GM18907 (cell line): Measurements from ENCODE around the gene SCN10A.

Experiments used
- ATAC-seq: cut with Tn5 transposase; IDR thresholded peaks from one replicate; pipeline ENCODE4 v1.9.1; 2021; ENCODE audit warnings: mild to moderate bottlenecking, moderate library complexity; ENCODE audit not compliant: unreplicated experiment

SCN10A gene

DNA sequence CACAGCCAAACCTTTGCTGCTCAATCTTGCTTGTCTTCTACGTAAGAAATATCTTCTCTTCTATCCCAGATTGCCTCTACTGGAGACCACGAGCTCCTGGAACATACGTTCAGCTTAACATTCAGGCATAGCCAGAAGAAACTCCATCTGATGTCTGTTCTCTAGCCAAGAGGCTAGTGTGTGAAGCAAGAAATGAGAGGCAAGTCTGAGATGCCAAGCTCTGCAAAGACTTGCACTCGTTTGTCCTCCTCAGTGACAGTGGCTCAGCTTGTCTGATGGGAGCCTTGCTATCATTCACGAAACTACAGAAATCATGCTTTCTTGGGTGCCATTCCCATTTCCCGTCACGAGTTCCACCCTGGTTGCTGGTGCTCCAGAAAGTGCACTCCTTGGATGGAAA is at the start of gene SCN10A:
Gene SCN10A, minus strand, starts transcription at position 192 of the 400 bp plus-strand sequence. CDS start 22,207 bp downstream, outside the sequence.
- ATAC-seq, result no peak

DNA sequence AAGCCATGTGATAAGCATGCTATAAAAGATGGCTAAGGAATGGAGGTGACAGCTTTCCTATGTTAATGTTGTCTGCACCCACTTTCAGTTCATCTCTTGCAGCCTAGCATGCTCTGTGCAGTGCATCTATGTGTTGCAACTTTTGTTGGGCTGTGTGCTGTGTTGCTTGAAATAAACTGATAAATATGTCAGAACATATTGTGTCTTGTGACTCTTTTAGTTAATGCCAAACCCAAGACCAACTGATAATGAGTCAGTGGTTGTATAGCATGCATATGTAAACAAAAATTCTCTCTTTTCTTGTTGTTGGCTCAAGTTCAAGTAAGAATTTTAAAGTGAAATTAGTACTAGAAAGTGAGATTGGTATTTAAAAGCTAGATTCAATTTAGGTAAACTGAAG is 37.0 kb upstream of the SCN10A start:
- no peak for ATAC-seq

DNA sequence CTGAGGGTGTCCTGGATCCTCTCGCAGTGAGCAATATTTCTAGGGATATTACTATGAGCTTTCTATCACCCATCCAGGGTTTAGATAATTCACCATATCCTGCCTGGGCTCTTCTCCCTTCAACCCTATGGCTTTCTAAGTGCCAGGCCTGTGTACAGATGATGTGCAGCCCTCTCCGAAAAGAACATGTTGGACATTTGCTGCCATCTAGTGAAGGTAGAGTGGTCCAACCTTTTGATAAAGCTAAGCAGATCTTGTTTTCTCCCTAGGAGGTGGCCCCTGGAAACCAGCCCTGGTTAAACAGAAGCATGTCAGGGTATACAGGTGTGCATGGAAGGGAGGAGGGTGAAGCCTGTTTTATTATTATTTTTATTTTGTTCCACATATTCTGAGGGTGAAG is 27.9 kb upstream of the SCN10A start:
- ATAC-seq, result no peak

DNA sequence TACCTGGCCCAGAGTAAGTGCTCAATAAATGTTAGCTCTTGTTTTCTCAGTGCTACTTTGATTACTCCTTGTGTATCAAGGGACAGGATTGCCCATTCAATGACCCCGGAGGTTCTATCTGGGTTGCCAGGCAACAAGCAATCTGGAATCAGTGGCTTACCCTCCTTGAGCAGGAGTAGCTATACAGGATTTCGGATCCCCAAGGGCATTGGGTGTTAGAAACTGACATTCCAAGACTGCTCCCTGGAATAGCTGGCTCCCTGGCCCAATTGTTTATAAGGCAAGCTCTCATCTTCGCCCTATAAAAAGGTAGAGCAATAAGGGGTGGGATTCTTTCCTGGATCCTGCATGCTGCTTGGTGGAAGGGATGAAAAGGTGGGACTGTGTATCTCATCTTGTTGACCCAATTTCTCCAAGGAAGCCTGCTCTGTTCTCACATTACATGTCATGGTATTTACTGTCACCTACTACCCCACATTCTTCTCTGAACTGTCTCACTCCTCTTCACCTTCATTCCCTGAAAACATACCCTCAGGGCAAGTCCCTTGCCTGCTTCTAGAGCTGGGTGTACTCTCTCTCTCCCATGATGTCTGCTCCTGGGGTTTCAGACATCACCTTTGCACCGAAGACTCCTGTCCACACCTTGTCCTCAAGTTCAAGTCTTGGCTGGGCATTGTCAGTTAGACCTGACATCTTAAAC is 26.4 kb upstream of the SCN10A start:
- no peak for ATAC-seq

DNA sequence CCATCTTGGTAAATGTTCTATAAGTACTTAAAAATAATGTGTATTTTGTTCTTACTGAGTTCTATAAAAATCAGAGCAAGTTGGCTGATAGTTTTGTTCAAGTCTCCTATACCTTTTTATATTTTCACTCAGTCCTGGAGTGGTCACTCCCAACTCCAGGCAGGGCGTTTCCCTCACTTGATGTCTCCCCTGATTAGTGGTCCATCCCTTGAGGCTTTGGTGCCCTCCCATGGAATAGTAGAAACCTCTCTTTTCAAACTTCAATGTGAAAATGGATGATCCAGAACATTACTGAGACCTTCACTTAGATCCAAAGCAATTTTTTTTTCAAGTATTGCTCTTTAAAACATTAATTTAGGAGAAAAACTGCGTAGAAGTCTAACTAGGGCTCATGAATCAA is 25.0 kb upstream of the SCN10A start:
- ATAC-seq, result no peak

DNA sequence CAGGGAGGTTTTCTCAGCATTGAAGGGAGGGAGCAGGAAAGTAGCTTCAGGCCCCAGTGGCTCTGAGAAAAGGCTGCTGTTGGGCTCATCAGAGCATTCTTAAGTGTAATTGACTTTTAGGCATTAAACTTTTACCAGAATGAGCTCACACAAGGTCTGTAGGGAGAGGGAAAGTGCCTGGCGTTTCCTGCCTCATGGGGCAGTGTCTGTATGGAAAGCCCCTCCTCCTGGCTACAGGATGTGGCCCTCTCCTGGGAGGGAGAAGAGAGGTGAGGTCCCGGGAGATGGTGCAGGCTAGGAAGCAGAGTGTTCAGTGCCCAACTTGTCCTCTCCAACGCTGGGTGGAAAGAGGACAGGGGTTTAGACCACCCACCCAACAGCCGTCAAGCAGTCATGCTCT is 21.3 kb upstream of the SCN10A start:
- ATAC-seq, result no peak

DNA sequence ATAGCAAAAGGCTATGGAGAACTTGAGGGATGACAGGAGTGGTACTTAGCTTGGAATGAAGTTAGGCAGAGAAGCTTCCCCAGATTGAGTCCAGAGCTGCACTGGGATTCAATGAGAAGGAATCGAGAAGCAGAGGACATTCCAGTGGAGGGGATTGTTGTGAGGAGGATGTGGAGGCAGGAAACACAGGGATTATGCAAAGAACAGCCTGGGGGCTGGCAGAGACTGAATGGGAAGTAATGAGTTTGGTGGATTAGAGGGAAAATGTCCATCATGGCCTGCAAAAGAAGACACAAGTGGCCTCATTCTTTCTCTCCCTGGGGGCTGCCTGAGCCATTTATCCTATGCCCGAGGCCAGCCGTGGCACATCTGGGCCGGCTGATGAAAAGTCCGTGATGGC is 20.5 kb upstream of the SCN10A start:
- ATAC-seq, result no peak

DNA sequence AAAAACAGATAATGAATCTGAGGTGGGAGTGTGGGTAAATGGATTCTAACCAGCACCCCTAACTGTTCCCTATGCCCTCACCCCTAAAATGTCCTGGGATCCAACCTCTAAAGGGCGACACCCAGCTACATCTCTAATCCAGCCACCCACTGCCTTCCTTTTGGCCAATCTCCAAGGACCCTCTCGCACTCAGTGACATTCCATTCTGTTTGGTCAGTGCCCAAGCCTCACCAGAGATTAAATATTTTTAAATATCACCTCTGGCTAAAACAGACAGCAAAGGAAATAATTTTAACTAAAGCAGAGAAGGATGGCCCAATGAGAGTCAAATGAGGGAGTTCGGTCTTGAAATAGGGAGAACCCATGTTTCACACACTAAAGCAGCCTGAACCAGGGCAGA is 19.9 kb upstream of the SCN10A start:
- no peak for ATAC-seq

DNA sequence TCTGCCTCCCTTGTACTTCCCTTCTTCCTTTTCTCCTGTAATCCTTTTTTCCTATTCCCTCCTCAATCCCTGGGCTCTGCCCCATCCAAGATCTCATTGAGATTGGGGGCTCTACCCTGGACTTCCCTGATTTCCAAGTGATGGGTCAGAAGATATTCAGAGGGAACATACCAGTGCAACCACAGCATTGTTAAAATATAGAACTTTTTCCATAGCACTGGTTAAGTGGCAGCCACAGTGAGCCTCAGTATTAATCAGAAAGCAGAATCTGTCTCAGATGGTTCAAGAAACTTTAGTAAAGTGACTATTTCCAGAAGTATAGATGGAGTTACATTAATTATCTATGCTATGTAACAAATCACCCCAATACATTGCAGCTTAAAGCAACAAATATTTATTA is 18.7 kb upstream of the SCN10A start:
- no peak for ATAC-seq

DNA sequence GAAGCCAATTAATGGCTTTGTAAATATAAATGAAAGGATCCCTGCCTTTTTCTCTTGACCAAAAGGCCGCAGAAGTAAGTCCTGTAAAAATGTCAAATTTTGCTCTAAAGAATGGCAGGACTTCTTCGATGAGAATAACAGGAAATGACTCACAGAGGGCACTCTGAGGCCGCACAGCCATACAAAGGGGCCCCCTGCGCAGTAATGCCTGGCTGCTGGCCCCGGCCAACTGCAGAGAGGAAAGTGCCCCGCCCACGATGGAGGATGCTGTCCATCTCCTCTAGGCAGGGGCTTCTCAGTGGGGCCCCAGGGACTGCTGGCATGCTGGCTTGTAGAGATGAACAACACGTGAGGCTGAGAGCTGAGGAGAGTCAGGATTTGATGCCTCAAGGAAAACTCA is 18.1 kb upstream of the SCN10A start:
- ATAC-seq, result no peak

DNA sequence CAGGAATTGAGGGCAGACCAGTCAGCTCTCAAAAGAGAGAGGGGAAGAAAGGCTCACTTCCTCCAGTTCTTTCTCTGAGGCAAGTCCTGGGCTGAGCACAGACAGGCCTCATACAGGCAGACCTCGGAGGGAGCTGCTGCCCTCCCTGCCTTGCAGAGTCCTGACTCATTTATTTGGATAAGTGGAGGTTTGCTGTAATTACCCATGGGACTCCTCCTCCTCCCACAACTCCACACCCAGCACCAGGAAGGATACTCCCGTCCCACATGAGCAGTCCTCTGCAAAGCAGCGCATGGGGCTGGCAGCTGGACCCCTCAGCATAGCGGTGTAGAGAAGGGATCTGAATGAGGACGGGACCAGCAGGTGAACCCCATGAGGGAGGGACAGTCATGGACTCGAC is 13.4 kb upstream of the SCN10A start:
- no peak for ATAC-seq

DNA sequence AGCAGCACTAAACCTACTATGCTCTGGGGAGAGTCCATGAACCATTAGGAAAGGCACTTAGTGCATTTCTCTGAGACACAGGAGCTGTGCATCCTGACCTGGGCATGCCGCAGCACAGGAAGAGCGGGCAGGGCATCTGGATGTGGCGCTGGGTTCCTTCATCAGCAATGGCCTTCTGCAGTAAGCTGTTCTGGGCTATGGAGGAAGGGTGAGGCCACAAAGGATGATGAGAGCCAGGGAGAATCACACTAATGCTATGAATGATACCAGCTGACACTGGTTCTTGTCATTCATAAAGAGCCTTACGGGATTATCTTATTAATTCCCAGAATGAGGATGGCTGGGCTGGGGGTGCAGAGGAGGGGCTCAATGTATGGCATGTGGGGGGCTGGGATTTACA is 12.7 kb upstream of the SCN10A start:
- no peak for ATAC-seq

DNA sequence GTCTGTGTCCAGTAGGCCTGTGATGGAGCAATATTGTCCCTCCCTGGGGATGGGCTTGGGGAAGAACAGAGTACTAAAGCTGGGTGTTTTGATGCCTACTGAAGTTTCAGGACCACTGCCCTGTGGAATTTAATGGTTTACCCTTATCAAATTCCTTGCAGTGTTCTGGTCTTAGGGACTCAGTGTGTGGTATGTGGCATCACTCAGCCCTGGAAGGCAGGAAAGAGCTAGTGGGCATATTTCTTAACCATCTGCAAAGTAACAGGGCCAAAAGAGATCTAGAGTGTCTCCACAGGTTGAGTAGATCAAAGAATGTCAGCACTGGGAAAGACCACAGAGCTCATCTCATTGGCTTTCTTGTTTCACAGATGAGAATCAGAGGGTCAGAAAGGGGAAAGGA is 11.8 kb upstream of the SCN10A start:
- ATAC-seq, result no peak

DNA sequence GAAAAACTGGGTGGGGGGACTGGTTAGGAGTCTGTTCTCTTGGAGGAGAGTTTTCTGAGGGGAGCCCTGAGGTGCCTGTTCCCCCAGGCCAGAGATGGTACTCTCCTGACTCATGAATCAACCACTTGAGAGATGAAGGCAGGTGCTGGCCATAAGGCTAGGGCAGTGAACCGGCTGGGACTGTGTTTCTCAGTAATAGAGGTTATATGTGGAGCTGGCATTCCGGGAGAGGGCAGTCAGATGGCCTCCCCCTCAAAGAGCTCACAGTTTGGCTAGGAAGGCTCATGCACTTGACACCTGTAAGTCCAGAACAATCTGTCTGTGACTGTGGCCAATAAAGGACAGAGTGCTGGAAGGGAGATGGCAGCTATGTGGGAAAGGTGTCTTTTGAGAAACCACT is 10.0 kb upstream of the SCN10A start:
- ATAC-seq, result no peak

DNA sequence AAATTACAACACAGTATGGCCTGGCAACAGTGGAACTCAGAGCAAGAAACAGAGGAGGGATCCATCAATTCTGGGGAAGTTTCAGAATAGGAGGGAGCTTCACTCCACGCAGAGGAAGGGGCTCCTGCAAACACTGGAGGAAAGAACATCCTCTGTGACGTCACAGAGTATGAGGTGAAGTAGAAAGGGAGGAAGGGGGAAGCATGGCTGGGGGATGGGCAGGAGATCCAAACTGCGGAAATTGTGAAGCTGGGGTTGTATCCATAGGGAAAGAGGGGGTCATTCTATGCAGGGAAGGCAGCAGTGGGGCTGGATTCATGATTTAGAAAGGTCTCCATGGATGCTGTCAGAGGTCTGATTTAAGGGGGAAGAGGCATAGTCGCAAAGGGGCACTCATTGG is 8.3 kb upstream of the SCN10A start:
- no peak for ATAC-seq

DNA sequence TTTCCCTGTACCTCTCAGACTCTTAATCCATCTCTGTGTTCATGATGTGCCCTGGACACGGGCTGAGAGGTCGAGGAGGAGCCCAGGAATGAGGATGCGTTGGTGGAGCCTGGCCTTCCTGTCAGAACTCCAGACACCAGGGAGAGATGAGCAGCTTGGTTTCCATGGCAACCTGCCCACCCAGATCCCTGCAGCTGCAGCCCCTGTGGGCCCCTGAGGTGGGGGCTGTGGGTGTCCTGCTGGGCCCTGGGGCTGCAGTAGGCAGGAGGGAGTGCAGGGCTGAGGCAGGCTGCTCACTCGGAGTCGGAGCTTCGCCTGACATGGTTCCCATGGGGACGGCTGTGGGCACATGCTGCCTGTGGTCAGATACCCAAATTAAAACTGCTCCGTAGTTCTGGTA is 7.7 kb upstream of the SCN10A start:
- no peak for ATAC-seq

DNA sequence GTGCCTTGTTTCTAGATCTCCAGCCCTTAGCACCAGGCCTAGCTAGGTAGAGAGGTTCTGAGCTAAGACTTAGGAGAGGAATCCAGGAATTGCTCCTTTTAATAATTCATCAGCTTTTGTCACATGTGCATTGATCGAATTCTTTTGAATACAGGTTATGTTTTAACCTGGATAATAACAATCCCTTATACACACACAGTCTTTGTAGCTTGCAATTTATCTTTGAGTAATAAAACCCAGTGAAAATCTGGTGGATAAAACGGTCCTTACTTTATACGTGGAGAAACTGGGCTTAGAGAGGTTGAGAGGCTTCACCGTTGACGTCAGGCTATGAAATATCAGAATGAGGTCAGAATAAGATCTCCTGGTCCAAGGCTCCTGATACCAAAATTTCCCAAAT is 7.2 kb upstream of the SCN10A start:
- no peak for ATAC-seq

DNA sequence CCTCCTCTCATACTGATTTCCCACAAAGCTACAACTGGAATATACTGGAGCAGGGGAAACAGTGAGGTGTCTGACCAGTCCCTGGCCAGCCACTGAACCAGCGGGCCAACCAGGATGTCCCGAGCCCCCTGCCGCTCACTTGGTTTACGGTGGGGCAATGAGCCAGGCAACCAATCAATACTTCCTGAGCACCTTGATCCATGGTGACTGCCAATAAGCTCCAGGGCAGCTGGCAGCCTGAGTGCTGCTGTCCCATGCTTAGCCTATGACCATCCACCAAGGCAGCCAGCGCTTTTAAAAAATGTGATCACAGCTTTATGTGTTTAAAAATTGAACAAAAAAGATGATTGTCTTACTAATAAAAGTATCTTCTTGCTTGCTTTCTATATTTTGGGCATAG is 4.2 kb downstream of the SCN10A start:
- no peak for ATAC-seq

DNA sequence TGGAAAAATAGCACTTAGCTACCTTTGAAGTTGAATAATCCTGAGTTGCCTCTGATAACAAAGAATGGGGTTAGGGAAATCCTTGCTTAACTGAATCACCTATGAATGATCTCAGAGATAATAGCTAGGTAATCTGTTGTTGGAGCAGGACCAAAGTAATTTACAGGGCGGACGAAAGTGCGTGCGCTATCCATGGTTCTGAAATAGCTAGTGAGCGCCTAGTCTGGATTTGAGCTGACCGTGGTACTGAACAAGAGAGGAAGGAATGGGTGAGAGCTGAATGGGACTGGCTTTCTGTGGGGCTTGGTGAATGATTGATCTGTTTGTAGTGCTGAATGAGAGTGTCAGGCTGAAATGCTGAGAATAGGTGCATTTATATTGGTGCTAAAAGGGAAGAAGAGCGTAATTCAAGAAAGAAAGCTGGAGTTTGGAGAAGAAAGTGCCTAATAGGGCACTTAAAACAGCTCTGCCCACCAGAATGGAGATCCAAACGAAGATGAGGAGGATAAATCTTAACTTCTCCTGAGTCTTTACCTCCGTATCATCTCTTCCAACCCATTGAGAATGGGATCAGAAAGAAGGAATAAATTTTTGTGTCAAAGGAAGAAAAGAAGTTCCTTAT is 10.1 kb downstream of the SCN10A start:
- ATAC-seq, result no peak

DNA sequence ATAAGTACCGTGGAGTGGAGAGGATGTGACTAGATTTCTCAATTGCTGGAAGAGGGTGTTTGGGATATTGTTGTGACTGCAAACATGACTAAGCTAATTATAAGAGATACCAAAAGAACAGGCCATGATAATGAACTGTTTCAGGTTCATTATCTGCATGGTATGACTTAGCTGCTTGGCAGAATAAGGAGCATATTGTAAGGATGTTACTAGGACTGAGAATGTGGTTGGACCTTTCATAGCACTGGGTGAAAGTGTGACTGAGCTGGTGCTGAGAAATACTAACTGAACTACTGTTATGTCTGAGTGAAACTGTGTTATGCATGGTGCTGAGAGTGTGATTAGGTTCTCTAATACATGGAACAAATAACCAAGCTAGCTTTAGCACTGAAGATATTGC is 11.0 kb downstream of the SCN10A start:
- ATAC-seq, result no peak

DNA sequence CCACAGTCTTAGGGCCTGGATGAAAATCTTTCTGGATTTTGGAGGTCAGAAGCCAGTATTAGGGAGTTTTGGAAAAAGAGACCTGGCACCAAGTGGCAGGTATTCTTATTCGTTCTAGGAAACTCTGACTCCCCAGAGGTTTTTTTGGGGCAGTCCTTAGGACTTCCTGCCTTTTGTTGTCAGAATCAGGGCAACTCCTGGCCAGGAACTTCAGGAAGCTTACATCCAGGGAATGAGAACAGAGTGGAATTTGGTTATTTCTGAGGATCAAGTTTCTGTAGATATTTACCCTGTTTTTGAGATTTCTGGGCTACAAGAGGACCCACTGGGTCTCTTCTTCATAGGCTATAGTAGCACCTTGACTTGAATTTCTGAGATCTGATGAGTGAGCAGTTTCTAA is 15.5 kb downstream of the SCN10A start:
- no peak for ATAC-seq

DNA sequence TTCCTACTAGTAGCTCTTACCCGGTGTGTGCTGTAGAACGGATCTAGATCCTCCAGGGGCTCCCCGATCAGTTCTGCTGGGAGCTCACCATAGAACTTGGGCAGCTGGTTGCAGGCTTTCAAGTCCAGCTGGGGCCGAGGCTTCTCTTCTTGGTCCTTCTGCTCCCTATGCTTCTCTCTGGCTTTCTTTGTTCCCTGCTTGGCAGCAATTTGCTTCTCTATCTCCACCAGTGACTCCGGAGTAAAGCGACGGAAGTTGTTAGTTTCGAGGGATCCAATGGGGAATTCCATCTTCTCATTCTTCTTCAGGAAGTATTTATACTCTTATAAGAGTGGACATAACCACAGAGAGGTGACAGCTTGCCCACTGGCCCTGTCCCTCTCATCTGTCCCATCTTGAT is 22.3 kb downstream of the SCN10A start:
- no peak for ATAC-seq

DNA sequence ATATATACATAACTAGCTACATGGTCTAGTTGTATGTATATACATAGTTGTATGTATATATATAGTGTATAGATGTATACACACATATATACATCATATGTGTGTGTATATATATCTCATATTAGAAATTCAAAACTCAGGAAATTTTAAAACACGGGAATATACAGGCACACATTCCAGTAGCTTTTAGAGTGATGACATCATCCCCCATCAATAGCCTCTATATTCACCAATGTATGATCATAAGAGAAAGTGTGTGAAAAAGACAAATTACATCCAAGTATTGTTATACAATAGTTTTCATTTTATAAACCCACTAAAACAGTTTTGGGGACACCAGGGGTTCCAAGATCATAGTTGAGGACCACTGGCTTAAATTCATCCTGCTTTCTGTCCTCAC is 23.0 kb downstream of the SCN10A start:
- no peak for ATAC-seq
